ENCODE results near the gene ST6GALNAC6. TPM values are rescaled to one million over a fixed set of nuclear protein-coding genes. Genes with fewer than 3 reads are reported as not detected.
A peak's percentile ranks its signal among the peaks of the same experiment; 100 is the strongest.

Gene ST6GALNAC6
- polyA plus RNA-seq, 1 donor: 14.4 TPM

DNA sequence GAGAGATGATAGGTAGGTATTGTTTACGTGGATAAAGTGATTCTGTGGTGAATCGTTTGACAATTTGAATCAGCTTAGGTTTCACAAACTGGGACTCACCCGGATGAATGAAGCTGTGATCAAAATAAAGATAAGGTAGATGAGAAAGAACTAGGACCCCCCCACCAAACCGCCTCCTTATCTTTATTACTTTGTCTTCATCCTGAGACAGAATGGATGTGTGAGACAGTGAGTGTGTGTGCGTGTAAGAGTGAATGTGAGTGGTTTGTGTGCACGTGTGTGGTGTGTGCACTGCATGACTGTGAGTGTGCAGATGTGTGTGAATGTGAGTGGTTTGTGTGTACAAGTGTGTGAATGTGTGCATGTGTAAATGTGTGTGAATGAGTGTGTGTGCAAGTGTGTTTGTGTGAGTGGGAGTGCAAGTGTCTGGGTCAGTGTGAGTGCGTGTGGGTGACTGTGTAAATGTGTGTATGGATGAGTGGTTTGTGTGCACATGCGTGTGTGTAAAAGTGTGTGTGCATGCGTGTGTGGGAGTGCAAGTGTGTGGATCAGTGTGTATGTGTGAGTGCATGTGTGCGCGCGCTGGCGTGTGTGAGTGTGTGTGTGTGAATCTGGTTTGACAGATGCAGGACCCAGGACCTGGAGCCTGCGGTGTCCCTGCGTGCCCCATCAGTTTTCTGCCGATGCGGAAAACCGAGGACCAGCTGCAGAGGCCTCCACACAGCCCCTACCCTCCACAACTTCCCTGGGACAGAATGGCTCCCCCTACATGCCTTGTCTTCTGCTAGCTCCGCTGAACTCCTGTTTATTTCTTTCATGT is 33.5 kb downstream of the ST6GALNAC6 start:
- DNase-seq: no peak
- Histone ChIP-seq H3K27me3 (ENCODE audit: control insufficient read depth, insufficient read depth, low read length) (no peaks in the 10 kb centered on the region), H3K4me1 (ENCODE audit: control insufficient read depth, insufficient read depth, low read length) (peaks cover 4% of the 10 kb centered on the region), H3K9me3 (ENCODE audit: control insufficient read depth, low read depth, low read length) (no peaks in the 10 kb centered on the region), H3K4me3 (ENCODE audit: low read length) (no peak overlapping the region), H3K36me3 (ENCODE audit: control insufficient read depth, insufficient read depth, low read length) (no peaks in the 10 kb centered on the region), H3K27ac (ENCODE audit: low read length) (no peak overlapping the region)
- 55% methylated on average over 5 of the region's 19 CpGs for WGBS (ENCODE audit: insufficient coverage, low lambda C conversion rate)

- Histone ChIP-seq H3K4me1 (ENCODE audit: control insufficient read depth, insufficient read depth, low read length) (peaks cover 4% of the 10 kb centered on the region), H3K27ac (ENCODE audit: low read length) (no peak overlapping the region), H3K27me3 (ENCODE audit: control insufficient read depth, insufficient read depth, low read length) (no peaks in the 10 kb centered on the region), H3K9me3 (ENCODE audit: control insufficient read depth, low read depth, low read length) (no peaks in the 10 kb centered on the region), H3K4me3 (ENCODE audit: low read length) (no peak overlapping the region), H3K36me3 (ENCODE audit: control insufficient read depth, insufficient read depth, low read length) (no peaks in the 10 kb centered on the region)
- WGBS (ENCODE audit: insufficient coverage, low lambda C conversion rate): no CpG with 5 or more reads among the region's 13 CpGs
- no peak for DNase-seq
Measured at GRCh38 chr9:127863191-127863621, 36.2 kb downstream of the ST6GALNAC6 start.

DNA sequence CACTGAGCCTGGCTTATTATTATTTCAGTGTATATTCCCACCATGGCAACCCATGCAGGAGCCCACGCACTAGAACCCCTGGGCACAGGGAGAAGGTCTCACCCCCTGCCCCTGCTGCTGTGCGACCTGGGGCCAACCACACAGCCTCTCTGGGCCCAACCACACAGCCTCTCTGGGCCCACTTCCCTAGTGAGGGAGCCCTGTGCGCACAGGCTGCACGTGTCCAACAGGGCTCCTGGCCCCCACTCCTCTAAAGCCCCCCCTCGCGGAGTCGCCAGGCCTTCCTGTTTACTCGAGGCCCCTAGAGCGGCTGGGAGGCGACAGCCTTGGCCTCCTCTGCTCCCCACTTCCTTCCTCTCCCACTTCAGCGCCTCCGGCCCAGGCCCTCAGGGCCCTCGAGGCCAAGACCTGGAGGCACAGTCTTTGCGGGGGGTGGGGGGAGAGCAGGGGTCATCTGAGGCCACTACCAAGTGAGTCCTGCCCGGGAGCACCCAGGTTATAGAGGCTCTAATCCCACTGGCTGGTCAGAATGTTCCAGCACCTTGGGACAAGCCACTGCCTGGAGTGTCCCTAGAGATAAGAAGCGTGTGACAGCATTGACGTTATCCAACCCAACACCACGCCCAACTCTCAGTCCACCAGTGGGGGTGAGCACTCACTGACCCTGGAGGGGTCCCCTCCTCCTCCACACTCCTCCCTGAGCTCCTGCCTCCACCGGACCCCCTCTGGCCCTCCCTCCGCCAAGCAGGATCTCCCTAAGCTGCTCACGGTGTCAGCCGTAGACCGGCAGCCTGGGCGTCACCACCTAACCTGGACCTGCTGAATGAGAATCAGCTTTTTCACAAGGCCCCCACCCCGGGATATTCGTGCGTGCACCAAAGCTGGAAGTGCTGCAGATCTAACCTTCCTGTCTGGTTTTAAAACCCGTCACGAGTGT is 37.1 kb downstream of the ST6GALNAC6 start:
- peak; percentile 49 to 60 for DNase-seq
- Histone ChIP-seq H3K4me3 (ENCODE audit: low read length) (no peak overlapping the region), H3K27ac (ENCODE audit: low read length) (peak overlapping the region; percentile 36), H3K36me3 (ENCODE audit: control insufficient read depth, insufficient read depth, low read length) (no peaks in the 10 kb centered on the region), H3K27me3 (ENCODE audit: control insufficient read depth, insufficient read depth, low read length) (no peaks in the 10 kb centered on the region), H3K4me1 (ENCODE audit: control insufficient read depth, insufficient read depth, low read length) (peaks cover 4% of the 10 kb centered on the region), H3K9me3 (ENCODE audit: control insufficient read depth, low read depth, low read length) (no peaks in the 10 kb centered on the region)
- no CpG with 5 or more reads among the region's 29 CpGs for WGBS (ENCODE audit: insufficient coverage, low lambda C conversion rate)

GRCh38 chr9:127860779-127861178 is 38.6 kb downstream of the ST6GALNAC6 start:
- no peak for DNase-seq
- 95% methylated on average over 4 of the region's 11 CpGs for WGBS (ENCODE audit: insufficient coverage, low lambda C conversion rate)
- Histone ChIP-seq H3K36me3 (ENCODE audit: control insufficient read depth, insufficient read depth, low read length) (no peaks in the 10 kb centered on the region), H3K4me3 (ENCODE audit: low read length) (no peak overlapping the region), H3K27ac (ENCODE audit: low read length) (no peak overlapping the region), H3K9me3 (ENCODE audit: control insufficient read depth, low read depth, low read length) (no peaks in the 10 kb centered on the region), H3K4me1 (ENCODE audit: control insufficient read depth, insufficient read depth, low read length) (peaks cover 4% of the 10 kb centered on the region), H3K27me3 (ENCODE audit: control insufficient read depth, insufficient read depth, low read length) (no peaks in the 10 kb centered on the region)

DNA sequence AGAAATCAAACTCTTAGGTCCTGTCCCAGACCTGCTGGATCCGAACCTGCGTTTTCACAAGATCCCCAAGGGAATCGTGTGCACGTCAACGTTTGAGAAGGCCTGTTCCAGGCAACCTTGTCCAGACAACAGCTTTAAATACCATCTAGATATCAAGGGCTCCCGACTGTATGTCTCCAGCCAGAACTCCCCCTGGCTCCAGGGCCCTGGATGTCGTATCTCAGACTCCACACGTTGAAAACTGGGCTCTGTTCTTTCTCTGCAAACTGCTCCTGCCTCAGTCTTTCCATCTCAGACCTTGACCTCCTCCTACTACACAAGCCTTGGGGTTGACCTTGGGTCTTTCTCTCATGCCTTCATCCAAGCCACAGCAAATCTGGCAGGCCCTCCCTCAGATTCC is 39.1 kb downstream of the ST6GALNAC6 start:
- no CpG with 5 or more reads among the region's 8 CpGs for WGBS (ENCODE audit: insufficient coverage, low lambda C conversion rate)
- Histone ChIP-seq H3K36me3 (ENCODE audit: control insufficient read depth, insufficient read depth, low read length) (no peaks in the 10 kb centered on the region), H3K27ac (ENCODE audit: low read length) (no peak overlapping the region), H3K4me1 (ENCODE audit: control insufficient read depth, insufficient read depth, low read length) (peaks cover 4% of the 10 kb centered on the region), H3K9me3 (ENCODE audit: control insufficient read depth, low read depth, low read length) (no peaks in the 10 kb centered on the region), H3K27me3 (ENCODE audit: control insufficient read depth, insufficient read depth, low read length) (no peaks in the 10 kb centered on the region), H3K4me3 (ENCODE audit: low read length) (no peak overlapping the region)
- DNase-seq: no peak

- WGBS (ENCODE audit: insufficient coverage, low lambda C conversion rate): no CpG with 5 or more reads among the region's 12 CpGs
- Histone ChIP-seq H3K9me3 (ENCODE audit: control insufficient read depth, low read depth, low read length) (no peaks in the 10 kb centered on the region), H3K27ac (ENCODE audit: low read length) (no peak overlapping the region), H3K36me3 (ENCODE audit: control insufficient read depth, insufficient read depth, low read length) (no peaks in the 10 kb centered on the region), H3K4me1 (ENCODE audit: control insufficient read depth, insufficient read depth, low read length) (peaks cover 4% of the 10 kb centered on the region), H3K27me3 (ENCODE audit: control insufficient read depth, insufficient read depth, low read length) (no peaks in the 10 kb centered on the region), H3K4me3 (ENCODE audit: low read length) (no peak overlapping the region)
- peak in 1 of 2 donors; percentile 40 for DNase-seq
Measured at GRCh38 chr9:127858041-127858512, 41.3 kb downstream of the ST6GALNAC6 start.

DNA sequence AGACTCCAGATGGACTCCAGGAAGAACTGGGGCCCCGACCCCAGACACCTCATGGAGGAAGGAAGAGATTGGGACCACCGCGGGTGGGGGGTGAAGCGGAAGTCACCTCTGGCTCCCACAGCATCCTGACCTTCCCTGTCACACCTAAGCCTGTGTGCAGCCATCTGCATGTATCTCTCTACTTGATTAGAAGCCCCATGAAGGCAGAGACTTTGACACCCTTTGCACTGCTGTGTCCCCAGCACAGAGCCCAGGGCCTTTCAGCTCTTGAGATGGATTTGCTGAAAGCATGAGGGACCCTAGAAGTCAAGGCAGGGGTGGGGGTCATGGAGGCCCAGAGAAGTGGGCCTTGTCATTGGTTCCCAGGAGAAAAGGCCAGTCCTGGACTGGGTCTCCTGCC is 42.1 kb downstream of the ST6GALNAC6 start:
- DNase-seq: no peak
- Histone ChIP-seq H3K27me3 (ENCODE audit: control insufficient read depth, insufficient read depth, low read length) (no peaks in the 10 kb centered on the region), H3K4me3 (ENCODE audit: low read length) (no peak overlapping the region), H3K4me1 (ENCODE audit: control insufficient read depth, insufficient read depth, low read length) (no peaks in the 10 kb centered on the region), H3K36me3 (ENCODE audit: control insufficient read depth, insufficient read depth, low read length) (no peaks in the 10 kb centered on the region), H3K9me3 (ENCODE audit: control insufficient read depth, low read depth, low read length) (no peaks in the 10 kb centered on the region), H3K27ac (ENCODE audit: low read length) (no peak overlapping the region)
- WGBS (ENCODE audit: insufficient coverage, low lambda C conversion rate): no CpG with 5 or more reads among the region's 4 CpGs

- no peak for DNase-seq
- no peaks in the 10 kb centered on the region for H3K4me1 ChIP-seq (ENCODE audit: control insufficient read depth, insufficient read depth, low read length)
- H3K4me3 ChIP-seq (ENCODE audit: low read length): no peak overlapping the region
- no peak overlapping the region for H3K27ac ChIP-seq (ENCODE audit: low read length)
- WGBS (ENCODE audit: insufficient coverage, low lambda C conversion rate): no CpG with 5 or more reads among the region's 8 CpGs
- H3K27me3 ChIP-seq (ENCODE audit: control insufficient read depth, insufficient read depth, low read length): no peaks in the 10 kb centered on the region
- H3K36me3 ChIP-seq (ENCODE audit: control insufficient read depth, insufficient read depth, low read length): no peaks in the 10 kb centered on the region
- no peaks in the 10 kb centered on the region for H3K9me3 ChIP-seq (ENCODE audit: control insufficient read depth, low read depth, low read length)
Measured at GRCh38 chr9:127856729-127857116, 42.7 kb downstream of the ST6GALNAC6 start.

DNA sequence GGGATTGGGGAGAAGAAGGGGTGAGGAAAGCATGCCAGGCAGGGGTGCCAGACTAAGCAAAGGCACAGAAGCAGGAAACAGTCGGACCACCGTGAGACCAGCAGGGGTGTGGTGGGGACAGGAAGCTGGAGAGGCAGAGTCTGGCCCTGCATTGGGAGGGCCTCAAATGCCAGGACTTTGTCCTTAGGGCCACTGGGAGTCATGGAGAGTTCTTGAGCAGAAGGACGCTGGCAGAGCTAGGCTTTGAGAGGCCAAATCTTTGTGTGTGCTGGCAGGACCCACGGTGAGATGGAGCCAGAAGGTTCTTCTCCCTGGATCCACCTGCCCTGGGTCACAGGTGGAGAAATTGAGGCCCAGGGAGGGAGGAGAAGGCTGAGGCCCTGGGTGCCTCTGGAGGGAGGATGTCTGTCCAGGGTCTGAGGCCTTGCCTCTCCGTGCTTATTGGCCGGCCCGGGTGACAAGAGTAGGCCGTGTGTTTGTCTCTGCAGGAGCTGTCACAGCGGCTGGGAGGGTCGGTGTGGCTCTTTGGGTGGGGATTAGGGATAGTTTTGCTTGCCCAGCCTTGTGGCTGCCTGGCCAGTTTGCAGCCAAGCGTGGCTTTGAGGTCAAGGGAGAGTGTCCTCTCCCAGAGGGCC is 43.2 kb downstream of the ST6GALNAC6 start:
- 70% methylated on average over 2 of the region's 11 CpGs for WGBS (ENCODE audit: insufficient coverage, low lambda C conversion rate)
- no peak for DNase-seq

GRCh38 chr9:127855522-127855921 is 43.9 kb downstream of the ST6GALNAC6 start:
- WGBS (ENCODE audit: insufficient coverage, low lambda C conversion rate): no CpG with 5 or more reads among the region's 5 CpGs
- Histone ChIP-seq H3K27ac (ENCODE audit: low read length) (no peak overlapping the region), H3K36me3 (ENCODE audit: control insufficient read depth, insufficient read depth, low read length) (no peaks in the 10 kb centered on the region), H3K27me3 (ENCODE audit: control insufficient read depth, insufficient read depth, low read length) (no peaks in the 10 kb centered on the region), H3K4me1 (ENCODE audit: control insufficient read depth, insufficient read depth, low read length) (no peaks in the 10 kb centered on the region), H3K4me3 (ENCODE audit: low read length) (no peak overlapping the region), H3K9me3 (ENCODE audit: control insufficient read depth, low read depth, low read length) (peaks cover 1% of the 10 kb centered on the region)
- DNase-seq: no peak

More for the DNA sequence above, 43.2 kb downstream of the ST6GALNAC6 start:
- H3K27me3 ChIP-seq (ENCODE audit: control insufficient read depth, insufficient read depth, low read length): no peaks in the 10 kb centered on the region
- H3K36me3 ChIP-seq (ENCODE audit: control insufficient read depth, insufficient read depth, low read length): no peaks in the 10 kb centered on the region
- H3K9me3 ChIP-seq (ENCODE audit: control insufficient read depth, low read depth, low read length): no peaks in the 10 kb centered on the region
- H3K4me3 ChIP-seq (ENCODE audit: low read length): no peak overlapping the region
- H3K27ac ChIP-seq (ENCODE audit: low read length): no peak overlapping the region
- no peaks in the 10 kb centered on the region for H3K4me1 ChIP-seq (ENCODE audit: control insufficient read depth, insufficient read depth, low read length)
